Stimulated activated CD8-positive, alpha-beta memory T cell treated with anti-CD3 and anti-CD28 coated beads, Interleukin-15, amount 100 ng/mL, for 24 hours (primary cell): ENCODE results near the gene BCKDHB.
"Not testable (repeated sequence)": the region's sequence is repeated elsewhere in the genome, so short reads cannot be mapped to it uniquely, and the experiment has no call there.

Source experiments
- DNase-seq: peaks from one replicate; pipeline ENCODE4 v3.0.0-alpha.2; 2020; ENCODE audit warnings: low read depth

The BCKDHB gene

GRCh38 chr6:80106418-80107235, at the start of gene BCKDHB:
TSS of gene BCKDHB (plus strand) at chr6:80106671. CDS start at chr6:80106694, 23 bp downstream.
- DNase-seq = peak; percentile 81

GRCh38 chr6:80060774-80061173, 45.7 kb upstream of the BCKDHB start:
- no peak for DNase-seq

- not testable (repeated sequence) for DNase-seq
These were observed 38.3 kb upstream of the BCKDHB start for GRCh38 chr6:80068146-80068545.

GRCh38 chr6:80070431-80070830, 36.0 kb upstream of the BCKDHB start:
- not testable (repeated sequence) for DNase-seq

GRCh38 chr6:80077067-80077466, 29.4 kb upstream of the BCKDHB start:
- no peak for DNase-seq

GRCh38 chr6:80088637-80089036, 17.8 kb upstream of the BCKDHB start:
- no peak for DNase-seq

- no peak for DNase-seq
These were observed 15.0 kb upstream of the BCKDHB start for GRCh38 chr6:80091506-80091905.

- no peak for DNase-seq
These were observed 12.5 kb upstream of the BCKDHB start for GRCh38 chr6:80094017-80094416.

GRCh38 chr6:80095600-80095999, 10.9 kb upstream of the BCKDHB start:
- no peak for DNase-seq

GRCh38 chr6:80098392-80098791, 8.1 kb upstream of the BCKDHB start:
- DNase-seq = no peak

- DNase-seq = no peak
These were observed 2.0 kb upstream of the BCKDHB start for GRCh38 chr6:80104520-80104919.

- no peak for DNase-seq
These were observed 476 bp upstream of the BCKDHB start for GRCh38 chr6:80105972-80106417.

GRCh38 chr6:80122576-80122975, 16.1 kb downstream of the BCKDHB start:
- DNase-seq = not testable (repeated sequence)

GRCh38 chr6:80126657-80127345, 20.3 kb downstream of the BCKDHB start:
- no peak for DNase-seq

- no peak for DNase-seq
These were observed 23.0 kb downstream of the BCKDHB start for GRCh38 chr6:80129485-80129884.

GRCh38 chr6:80133020-80133419, 26.5 kb downstream of the BCKDHB start:
- DNase-seq = no peak

GRCh38 chr6:80134065-80134464, 27.6 kb downstream of the BCKDHB start:
- no peak for DNase-seq

- no peak for DNase-seq
These were observed 36.1 kb downstream of the BCKDHB start for GRCh38 chr6:80142586-80142985.

GRCh38 chr6:80143419-80143937, 37.0 kb downstream of the BCKDHB start:
- no peak for DNase-seq

GRCh38 chr6:80144753-80145315, 38.4 kb downstream of the BCKDHB start:
- no peak for DNase-seq

GRCh38 chr6:80145509-80145908, 39.0 kb downstream of the BCKDHB start:
- no peak for DNase-seq

- no peak for DNase-seq
These were observed 39.5 kb downstream of the BCKDHB start for GRCh38 chr6:80145921-80146320.

GRCh38 chr6:80148220-80148619, 41.7 kb downstream of the BCKDHB start:
- no peak for DNase-seq
